ENCODE data around the gene OVCA2. TPM values are rescaled to one million over a fixed set of nuclear protein-coding genes. Genes with fewer than 3 reads are reported as not detected.

Gene OVCA2
- total and polyA plus RNA-seq, 4 donors = 16.1 to 30.6 (median 23.7) TPM

GRCh38 chr17:2023256-2023655, 18.6 kb upstream of the OVCA2 start:
- Histone ChIP-seq H3K27me3 (ENCODE audit: control insufficient read depth in 4 of 4, insufficient read depth in 4 of 4, low read length in 3 of 4) (no peaks in the 10 kb centered on the region), H3K36me3 (ENCODE audit: control insufficient read depth in 4 of 4, insufficient read depth in 3 of 4, low read depth in 1 of 4, low read length in 3 of 4) (no peaks in the 10 kb centered on the region), H3K9me3 (ENCODE audit: control insufficient read depth in 4 of 4, low read length in 3 of 4) (no peaks in the 10 kb centered on the region), H3K4me3 (ENCODE audit: low read depth in 1 of 3, low read length in 3 of 3) (peak overlapping the region in 1 of 3 donors; percentile 73), H3K27ac (ENCODE audit: low read depth in 1 of 2, low read length in 2 of 2) (peak overlapping the region in 1 of 2 donors; percentile 17), H3K9ac (ENCODE audit: low read depth in 1 of 2, low read length in 2 of 2) (no peak overlapping the region), H3K4me1 (ENCODE audit: control insufficient read depth in 4 of 4, insufficient read depth in 4 of 4, low read length in 3 of 4) (peaks cover 2 to 40% (median 24%) of the 10 kb centered on the region in 4 donors)
- TF ChIP-seq YY1 (IDR thresholded peaks at IDR 0.05) = no peak
- TF ChIP-seq HNF4G (IDR thresholded peaks at IDR 0.05) = no peak
- no peak for TF ChIP-seq ATF3 (IDR thresholded peaks at IDR 0.05)
- TF ChIP-seq TAF1 (conservative IDR thresholded peaks at IDR 0.05) = no peak
- TF ChIP-seq FOXA1 (IDR thresholded peaks at IDR 0.05) = no peak
- no peak for TF ChIP-seq SP1 (IDR thresholded peaks at IDR 0.05)
- no peak for TF ChIP-seq RAD21 (IDR thresholded peaks at IDR 0.05)
- no peak for TF ChIP-seq FOXA2 (IDR thresholded peaks at IDR 0.05)
- no peak for TF ChIP-seq JUND (IDR thresholded peaks at IDR 0.05)
- TF ChIP-seq EGR1 (IDR thresholded peaks at IDR 0.05; ENCODE audit: low read depth in 2 of 2) = no peak
- TF ChIP-seq MAX (IDR thresholded peaks at IDR 0.05) = no peak
- no peak for TF ChIP-seq CTCF (IDR thresholded peaks at IDR 0.05; ENCODE audit: low read depth, low read length, missing input control)
- DNase-seq (ENCODE audit: low spot score) = no peak
- WGBS = 71% methylated on average over 16 of the region's 16 CpGs

- H3K27me3 ChIP-seq (ENCODE audit: control insufficient read depth in 4 of 4, insufficient read depth in 4 of 4, low read length in 3 of 4) = no peaks in the 10 kb centered on the region
Measured at GRCh38 chr17:2023692-2024571, 17.9 kb upstream of the OVCA2 start.

More at GRCh38 chr17:2023692-2024571, 17.9 kb upstream of the OVCA2 start:
- peak overlapping the region; percentile 44 to 77 (median 73) for H3K4me3 ChIP-seq (ENCODE audit: low read depth in 1 of 3, low read length in 3 of 3)
- peaks cover 2 to 35% (median 22%) of the 10 kb centered on the region in 4 donors for H3K4me1 ChIP-seq (ENCODE audit: control insufficient read depth in 4 of 4, insufficient read depth in 4 of 4, low read length in 3 of 4)
- no peak overlapping the region for H3K9ac ChIP-seq (ENCODE audit: low read depth in 1 of 2, low read length in 2 of 2)
- no peaks in the 10 kb centered on the region for H3K9me3 ChIP-seq (ENCODE audit: control insufficient read depth in 4 of 4, low read length in 3 of 4)
- under 1% methylated on average over 85 of the region's 85 CpGs for WGBS
- TF ChIP-seq MAX (IDR thresholded peaks at IDR 0.05) (no peak), JUND (IDR thresholded peaks at IDR 0.05) (no peak), SP1 (IDR thresholded peaks at IDR 0.05) (no peak), RXRA (IDR thresholded peaks at IDR 0.05) (no peak), HNF4G (IDR thresholded peaks at IDR 0.05) (no peak), RAD21 (IDR thresholded peaks at IDR 0.05) (no peak), GABPA (IDR thresholded peaks at IDR 0.05 in 1 of 2, conservative IDR thresholded peaks at IDR 0.05 in 1 of 2) (no peak), ATF3 (IDR thresholded peaks at IDR 0.05) (no peak)
- H3K27ac ChIP-seq (ENCODE audit: low read depth in 1 of 2, low read length in 2 of 2) = peak overlapping the region in 1 of 2 donors; percentile 42
- no peak for DNase-seq (ENCODE audit: low spot score)
- H3K36me3 ChIP-seq (ENCODE audit: control insufficient read depth in 4 of 4, insufficient read depth in 3 of 4, low read depth in 1 of 4, low read length in 3 of 4) = no peaks in the 10 kb centered on the region

All from liver (tissue), 9 donors.